ENCODE results near the gene TOM1L2.
A peak's percentile ranks its signal among the peaks of the same experiment; 100 is the strongest.

Gene TOM1L2

DNA sequence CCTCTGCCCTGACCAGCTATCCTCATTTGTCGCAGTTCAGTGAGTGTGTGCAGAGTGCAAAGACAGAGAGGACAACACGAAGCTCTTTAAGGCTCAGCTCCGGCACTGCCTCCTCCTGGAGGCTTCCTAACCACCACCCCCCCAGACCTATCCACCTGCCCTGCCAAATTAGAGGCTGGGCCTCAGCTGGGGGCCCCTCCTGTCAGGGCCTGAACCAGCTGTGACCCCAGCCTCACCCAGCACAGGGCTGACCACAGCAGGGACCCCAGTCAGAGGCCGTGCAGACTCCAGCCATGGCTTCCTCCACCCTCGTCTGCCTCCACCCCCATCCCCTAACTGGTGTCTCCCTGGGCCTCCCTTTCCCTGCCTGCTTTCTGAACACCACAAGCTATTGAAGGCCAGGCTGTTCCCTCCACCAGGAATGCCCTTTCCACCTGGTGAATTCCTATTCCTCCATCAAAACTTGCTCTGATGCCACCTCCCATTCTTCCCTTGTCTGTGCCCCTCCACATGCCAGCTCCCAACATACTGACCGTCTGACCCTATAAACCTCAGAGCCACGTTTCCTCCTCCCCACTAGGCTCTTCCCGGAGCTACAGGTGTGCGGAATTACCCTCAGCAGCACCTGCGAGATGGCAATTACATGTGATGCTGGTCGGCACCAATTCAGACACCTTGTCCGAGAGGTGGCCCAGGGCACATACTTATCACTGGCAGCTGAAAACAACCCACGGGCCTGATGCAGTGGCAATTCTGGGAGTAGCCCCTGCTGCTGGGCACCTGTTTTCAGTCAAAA is 144.2 kb downstream of the TOM1L2 start:
- DNase-seq, result no peak

DNA sequence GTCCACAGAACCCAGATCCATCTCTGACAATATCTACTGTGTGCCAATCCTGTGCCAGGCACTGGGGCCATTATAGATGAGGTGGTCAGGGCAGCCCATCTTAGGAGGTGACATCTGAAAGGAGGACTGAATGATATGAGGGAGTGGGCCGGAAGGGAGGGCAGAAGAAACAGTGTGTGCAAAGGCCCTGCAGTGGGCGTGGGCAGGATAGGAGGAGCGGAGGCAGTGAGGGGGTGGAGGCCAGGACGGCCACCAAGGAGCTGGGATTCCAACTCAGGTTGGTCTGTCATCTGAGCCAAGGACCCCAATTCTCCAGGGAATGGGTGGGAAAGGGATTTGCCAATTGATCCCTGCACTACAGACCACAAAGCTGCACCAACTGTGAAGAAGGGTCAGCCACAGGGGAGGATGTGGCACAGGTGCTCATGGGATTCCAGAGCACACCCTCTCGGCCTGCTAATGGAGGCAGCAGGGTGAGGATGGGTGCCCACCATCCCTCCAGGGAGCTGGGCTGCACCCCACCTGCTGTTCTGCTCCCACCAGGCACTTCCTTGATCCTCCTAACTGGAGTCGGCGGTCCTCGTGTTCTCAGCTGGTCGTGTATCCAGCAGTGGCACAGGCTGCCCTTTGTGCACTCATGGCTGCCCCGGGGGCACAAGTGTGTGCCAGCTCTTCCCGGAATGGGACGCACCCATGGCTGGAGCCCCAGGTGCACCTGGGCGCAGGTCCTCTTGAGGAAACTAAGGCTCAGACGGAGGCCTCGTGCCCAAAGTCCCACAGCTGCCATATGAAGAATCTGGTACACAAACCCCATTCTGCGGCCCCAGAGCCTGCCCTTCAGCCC is 145.0 kb downstream of the TOM1L2 start:
- DNase-seq, result no peak

DNA sequence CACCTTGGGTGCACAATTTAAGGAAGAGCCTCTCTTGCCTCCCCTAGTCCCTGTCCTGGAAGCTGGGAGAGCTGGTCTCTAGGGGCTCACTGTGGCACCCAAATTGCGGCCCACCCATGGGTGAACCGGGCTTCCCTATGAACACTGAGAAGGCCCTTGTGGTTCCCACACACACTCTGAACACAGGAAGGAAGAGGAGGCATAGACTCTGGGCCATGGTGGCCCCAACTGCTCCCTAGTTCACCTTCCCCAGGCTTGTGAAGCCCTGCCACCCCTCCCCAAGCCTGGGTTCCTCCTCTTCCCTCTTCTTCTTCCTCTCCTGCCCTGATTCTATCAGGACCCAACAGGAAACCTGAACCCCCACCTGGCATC is 145.9 kb downstream of the TOM1L2 start:
- DNase-seq, result no peak

DNA sequence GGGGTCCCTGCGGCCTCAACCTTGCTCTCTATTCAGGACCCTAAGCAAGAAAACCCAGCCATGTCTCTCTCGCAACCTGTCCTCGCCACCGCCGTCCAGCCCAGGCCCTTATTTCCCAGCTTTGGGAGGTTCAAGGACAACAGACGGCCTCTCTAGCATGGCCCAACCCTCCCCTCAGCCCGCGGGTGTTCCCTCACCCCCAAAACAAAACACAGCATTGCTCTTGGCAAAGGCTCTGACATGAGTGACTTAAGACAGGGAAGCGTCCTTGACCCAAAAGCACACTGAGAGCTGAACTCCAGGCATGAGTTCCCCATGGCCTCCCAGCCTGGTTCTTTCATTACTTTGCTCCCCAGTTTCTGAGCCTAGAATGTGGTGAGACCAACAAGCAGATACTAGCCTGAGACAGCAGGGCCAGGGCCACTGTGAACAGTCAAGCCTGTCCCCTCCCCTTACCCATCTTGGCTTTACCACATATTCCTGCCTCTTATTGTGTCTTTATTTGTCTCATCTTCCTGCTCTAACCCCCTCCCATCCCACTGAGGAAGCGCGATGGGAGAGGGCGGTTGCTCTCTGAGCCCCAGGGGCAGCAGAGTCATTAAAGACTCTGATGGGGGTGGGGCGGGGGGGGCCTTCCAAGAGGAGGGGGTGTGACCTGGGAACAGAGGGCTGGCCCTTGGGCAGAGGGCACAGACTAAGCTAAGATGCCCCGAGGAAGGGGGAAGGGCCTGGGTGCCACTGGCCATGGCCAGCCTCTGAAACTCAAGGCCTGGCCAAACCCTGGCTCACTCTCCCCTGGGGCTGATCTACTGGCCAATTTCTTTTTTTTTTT is 147.2 kb downstream of the TOM1L2 start:
- DNase-seq, result no peak

DNA sequence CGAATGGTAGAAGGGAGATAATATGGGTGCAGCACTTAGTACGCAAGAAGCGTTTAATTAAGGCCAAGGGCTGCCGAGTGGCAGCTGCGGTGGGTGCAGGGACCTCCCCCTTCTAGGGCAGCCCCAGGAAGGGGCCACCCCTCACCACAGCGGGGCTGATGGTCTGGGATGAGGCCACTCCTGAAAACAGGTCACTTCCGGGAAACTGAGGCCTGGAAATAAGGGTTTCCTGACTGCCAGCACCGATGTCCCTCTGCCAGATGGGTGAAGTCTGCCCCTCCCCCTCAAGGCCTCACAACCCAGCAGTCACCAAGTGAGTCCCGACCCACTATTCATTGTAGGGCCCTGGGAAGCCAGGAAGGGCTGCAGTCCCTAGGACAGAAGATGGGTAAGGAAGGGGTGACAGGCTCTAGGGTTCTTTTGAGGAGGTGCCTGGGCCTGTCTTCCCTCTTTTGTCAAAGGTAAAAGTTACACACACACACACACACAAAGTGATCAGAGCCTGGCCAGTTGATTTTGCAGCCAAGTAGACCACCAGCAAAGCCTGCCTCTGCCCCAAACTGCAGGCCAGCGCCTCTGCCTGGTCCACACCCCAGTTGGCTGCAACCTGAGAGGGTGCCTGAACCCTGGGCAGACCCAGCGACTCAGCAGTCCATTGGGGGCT is 147.9 kb downstream of the TOM1L2 start:
- DNase-seq, result peak; percentile 33

DNA sequence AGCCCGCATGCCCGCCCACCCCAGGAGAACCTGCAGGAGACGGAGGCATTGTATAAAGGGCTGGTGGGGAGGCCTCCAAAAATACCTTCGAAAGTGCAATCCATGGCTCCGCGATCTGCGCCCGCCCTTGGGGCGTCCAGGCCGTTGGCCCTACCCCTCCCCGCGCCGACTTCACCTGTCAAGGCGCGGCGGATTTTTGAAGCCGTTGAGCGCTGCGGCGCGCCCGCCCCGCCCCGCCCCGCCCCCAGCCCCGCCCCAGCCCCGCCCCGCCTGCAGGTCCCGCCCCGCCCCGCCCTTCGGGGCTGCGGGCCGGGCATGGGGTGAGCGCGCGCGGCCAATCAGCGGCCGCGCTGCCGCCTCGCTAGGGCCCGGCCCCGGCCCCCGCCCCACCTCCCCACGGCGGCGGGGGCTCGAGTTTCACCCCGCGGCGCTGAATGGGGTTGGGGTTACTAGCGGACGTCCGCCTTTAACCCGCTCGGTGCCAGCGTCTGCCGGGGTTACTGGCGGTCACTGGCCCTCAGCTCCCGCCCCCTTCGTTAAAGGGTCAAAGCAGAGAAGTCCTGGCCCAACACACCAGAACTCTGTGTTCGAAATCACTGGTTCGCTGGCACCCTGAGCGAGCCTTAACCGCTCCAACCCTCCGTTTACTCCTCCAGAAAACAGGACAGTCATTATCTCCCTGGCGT is 148.6 kb downstream of the TOM1L2 start:
- DNase-seq, result peak; percentile 56

DNA sequence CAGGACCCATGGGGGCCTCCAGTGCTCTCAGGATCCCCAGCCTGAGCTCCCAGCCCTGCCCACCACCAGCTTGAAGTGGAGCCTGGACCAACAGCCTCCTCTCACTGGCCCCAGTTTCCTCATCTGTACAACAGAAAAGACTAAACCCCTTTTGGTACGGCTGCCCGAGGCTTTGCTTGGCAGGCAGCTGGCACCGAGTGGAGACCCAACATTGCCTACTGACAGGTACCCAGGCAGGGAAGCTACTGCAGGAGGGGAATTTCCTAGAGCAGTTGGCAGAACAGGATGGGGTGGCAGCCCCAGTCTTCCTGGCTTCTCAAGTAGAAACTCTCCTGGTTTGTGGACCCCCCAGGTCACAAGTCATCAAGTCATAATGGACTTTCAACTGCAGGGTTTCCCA is 149.6 kb downstream of the TOM1L2 start:
- no peak for DNase-seq

DNA sequence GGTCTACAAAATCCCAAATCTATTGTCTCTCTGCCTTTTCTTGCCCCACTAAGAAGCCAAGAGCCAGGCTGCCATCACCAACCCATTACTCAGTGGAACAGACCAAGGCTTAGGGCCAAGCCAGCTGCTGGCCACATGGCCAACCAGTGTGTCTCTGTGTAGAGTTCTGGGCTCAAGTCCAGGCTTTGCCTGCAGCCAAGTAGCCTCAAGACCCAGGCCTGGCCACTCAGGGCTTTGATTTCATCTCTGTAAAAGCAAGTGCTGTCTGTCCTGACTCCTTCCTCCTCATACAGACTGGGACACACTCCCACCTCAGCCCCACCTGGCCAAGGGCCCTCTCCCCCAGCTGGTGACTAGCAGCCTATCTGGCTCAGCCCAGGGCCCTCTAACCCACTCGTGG is 150.0 kb downstream of the TOM1L2 start:
- DNase-seq, result no peak

DNA sequence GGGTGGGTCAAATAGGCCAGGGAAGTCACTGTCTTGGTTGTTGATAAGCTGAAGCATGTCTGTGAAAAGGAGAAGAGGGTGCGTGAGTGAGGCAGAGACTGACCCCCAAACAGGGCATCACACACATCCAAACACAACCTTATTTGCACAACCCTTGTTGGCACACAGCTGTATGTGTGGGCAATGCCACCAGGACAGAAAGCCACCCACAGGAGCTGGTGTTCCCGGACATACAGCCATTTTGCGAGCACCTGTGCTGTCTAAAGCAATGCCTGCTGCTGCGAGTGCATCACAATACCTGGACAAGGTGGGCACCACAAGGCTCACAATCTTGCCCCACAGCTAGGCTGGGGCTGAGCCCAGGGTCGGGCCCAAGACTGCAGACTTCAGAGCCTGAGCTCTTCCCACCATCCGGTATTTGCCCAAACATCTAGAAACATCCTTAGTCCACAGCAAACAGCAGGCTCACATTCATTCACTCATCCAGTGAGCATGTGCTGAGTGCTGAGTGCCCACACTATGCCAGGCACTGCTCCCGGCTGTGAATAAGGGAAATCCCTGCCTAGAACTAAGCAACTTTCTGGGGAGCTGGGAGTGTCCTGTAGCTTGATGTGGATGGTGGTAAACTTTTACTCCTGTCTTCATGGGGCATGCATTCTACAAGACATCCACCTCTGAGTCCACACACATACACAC is 151.6 kb downstream of the TOM1L2 start:
- DNase-seq, result no peak

DNA sequence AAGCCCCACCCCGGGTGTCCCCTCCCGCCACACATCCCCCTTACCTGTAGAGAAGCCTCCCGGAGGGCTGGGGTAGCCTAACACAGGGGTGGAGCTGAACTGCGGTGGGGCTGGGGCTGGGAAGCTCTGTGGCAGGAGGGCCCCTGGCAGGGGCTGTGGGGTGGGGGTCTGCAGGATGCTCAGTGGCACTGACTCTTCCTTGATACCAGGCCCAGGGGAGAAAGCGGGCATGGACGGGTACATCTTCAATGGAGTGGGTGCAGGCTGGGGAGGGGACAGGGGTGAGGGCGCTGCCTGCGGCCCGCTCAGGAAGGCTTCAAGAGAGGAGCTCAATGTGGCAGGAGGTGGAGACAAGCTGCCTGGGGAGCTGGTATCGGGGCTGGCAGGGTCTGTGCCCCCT is 152.2 kb downstream of the TOM1L2 start:
- no peak for DNase-seq

DNA sequence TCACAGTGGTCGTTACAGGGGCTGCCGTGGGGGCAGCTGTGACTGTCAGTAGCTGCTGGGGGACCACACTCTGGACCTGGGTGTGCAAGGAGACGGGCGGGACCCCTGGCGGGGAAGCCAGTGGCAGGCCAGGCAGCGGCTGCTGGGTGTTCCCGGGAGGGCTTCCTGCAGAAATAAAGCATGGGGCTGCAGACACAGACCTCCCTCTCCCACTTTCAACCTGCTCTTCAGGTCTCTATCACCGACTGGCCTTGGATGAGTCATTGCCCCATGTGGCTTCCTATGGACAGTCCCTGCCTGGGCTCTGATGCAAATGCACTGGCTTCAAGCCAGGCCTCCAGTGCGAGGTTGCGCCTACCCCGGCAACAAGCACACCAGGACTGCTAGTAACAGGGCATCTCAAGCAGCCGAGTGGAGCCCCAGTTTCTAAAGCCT is 152.6 kb downstream of the TOM1L2 start:
- no peak for DNase-seq

DNA sequence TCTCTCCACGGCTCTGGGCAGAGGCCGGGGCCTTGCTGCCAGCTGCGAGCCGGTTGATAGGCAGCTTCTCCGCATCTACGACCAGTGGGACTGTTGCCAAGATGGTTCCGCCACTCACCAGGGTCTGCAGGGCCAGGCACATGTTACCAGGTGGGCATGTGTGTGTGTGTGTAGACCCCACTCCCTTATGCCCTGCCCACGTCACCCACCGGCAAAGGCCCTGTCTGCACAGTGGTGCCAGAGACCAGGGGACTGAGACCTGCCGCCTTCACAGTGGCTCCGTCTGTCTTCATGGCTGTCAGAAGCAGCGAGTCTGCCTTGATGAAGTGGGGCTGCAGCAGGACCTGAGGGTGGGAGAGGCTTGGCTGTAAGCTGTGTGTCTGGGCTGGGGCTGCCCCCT is 153.1 kb downstream of the TOM1L2 start:
- DNase-seq, result no peak

DNA sequence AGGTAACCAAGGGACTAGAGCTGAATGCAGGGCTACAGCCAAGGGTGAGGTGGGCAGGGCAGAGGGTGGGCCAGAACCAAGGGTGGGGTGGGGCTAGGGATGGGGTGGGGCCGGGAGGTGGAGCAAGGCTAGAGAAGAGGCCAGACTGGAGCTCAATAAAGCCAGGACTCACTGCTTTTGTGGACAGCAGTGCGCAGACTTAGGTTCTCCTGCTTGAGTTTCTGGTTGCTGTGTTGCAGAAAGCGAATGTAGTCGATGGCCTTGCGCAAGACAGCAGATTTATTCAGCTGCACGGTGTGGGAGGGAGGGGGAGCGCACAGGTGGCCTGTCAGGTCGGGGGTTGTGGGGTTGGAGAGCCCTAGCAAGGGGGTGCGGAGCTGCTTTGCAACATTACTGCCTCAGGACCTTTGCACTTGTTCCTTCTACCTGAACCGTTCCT is 154.1 kb downstream of the TOM1L2 start:
- DNase-seq, result no peak

DNA sequence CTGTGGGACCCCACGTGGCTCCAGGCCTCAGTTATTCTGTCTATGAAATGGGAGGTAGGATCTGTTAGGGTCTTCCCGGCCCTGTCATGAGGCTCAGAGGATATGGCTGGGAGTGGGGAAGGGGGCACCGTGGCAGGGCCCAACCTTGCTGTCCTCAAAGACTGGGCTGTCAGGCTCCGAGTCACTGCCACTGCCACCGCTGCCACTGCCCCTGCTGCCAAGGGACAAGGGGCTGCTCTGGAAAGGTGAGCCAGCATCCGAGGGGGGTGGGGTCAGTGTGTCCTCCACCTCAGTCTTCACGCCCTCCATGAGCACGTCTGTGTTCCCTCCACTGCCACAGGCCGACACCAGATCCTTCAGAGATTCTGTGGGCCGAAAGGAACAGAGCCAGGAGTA is 154.7 kb downstream of the TOM1L2 start:
- DNase-seq, result no peak

DNA sequence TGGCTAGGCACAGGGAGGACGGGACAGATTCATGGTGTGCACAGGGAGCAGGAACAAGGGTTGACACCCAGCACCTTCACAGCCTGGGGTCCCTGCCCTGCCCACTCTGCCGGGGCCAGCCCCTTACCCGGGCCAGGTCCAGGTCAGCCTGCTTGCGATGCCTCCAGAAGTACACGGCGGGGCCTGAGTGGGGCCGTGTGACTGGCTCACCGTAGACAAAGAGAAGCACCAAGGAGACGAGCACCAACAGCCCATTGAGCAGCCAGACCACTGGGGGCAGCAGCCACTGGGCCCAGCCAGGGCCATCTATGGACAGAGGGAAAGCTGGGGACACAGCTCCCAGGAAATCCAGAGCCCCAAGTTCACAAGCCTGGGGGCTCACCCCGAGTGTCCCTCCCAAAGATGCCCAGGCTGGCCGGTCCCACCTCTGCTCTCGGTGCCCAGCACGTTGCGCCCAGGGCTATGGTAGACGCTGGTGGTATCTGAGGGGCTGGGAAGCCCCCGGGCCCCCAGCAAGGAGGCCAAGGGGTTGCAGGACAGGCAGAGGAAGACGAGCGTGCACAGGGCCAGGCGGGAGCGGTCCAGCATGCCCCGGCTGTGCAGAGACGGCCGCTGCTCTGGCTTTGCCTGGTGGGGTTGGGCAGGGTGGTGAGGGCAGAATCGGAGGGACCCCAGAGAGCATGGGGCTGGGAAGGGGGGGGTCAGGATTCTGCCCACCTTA is 155.2 kb downstream of the TOM1L2 start:
- DNase-seq, result no peak

DNA sequence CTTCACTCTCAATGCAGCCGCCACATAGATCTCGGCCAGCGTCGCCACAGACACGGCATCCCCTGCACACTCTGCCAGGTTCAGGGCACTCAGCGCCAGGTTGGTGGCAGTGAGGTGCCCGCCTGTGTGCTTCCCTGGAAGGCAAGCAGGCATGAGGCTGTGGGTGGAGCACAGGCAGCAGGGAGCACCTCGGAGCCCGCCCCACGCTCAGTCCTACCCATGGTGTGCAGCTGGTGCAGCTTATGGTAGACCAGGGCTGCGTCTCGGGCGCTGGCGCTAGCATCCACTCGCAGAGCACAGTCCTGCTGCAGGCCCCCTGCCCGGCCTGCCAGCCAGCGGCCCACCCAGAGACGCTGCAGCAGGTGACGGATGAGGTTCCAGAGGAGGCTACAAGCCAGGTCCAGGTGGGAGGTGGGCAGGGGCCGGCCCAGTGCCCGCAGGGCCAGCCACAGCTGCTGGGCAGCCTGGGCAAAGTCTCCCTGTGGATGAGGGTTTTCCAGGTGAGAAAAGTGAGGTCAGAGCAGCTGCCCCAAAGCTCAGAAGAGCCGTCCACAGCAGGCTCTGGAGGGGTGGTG is 155.9 kb downstream of the TOM1L2 start:
- no peak for DNase-seq

DNA sequence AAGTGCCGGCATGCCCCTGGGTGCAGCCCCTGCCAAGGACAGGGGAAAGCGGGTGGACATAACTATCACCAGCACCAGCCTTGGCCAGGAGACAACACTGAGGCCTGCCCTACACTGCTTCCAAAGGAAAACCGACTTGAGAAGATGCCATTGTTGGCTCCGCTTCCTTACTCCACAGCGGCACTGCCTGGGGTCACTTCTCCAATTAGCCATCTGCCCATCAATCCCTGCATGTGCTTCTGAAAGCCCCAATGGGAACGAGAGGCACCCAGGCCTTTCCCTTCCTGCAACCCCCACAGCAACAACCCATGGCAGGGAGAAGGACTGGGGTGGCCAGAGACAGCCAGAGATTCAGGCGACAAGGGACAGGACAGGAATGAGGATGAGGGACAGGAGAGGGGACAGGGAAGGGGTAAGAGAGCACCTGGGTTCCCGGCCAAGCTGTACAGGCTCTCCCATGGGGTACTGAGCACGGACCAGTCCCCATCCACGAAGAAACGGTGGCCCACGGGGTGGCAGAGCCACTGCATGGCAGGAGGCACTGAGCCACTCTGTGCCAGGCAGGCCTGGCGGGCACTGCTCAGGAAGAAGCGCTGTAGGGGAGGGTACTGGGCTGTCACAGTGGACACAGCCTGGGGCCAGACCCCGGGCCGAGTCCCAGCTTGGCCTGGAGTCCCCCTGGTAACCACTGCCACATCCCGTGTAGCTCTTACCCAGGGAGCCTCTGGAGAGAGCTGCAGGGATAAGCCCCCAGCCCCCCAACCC is 156.6 kb downstream of the TOM1L2 start:
- DNase-seq, result no peak

DNA sequence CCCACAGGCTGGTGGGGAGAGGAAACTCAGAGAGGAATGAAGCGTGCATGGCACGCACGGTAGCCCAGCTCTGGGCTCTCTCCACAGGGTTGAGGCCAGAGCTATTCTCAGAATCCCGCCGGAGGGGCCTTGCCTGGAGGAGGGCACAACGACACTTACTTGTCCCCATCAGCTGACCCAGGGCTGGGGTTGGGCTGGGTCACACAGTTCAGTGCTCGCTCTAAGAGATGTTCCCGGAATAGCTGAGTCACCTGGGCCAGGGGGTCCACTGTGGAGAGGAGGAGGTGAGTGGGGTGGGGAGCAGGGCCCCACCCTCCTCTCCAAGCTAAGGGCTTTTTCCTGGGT is 157.2 kb downstream of the TOM1L2 start:
- no peak for DNase-seq

DNA sequence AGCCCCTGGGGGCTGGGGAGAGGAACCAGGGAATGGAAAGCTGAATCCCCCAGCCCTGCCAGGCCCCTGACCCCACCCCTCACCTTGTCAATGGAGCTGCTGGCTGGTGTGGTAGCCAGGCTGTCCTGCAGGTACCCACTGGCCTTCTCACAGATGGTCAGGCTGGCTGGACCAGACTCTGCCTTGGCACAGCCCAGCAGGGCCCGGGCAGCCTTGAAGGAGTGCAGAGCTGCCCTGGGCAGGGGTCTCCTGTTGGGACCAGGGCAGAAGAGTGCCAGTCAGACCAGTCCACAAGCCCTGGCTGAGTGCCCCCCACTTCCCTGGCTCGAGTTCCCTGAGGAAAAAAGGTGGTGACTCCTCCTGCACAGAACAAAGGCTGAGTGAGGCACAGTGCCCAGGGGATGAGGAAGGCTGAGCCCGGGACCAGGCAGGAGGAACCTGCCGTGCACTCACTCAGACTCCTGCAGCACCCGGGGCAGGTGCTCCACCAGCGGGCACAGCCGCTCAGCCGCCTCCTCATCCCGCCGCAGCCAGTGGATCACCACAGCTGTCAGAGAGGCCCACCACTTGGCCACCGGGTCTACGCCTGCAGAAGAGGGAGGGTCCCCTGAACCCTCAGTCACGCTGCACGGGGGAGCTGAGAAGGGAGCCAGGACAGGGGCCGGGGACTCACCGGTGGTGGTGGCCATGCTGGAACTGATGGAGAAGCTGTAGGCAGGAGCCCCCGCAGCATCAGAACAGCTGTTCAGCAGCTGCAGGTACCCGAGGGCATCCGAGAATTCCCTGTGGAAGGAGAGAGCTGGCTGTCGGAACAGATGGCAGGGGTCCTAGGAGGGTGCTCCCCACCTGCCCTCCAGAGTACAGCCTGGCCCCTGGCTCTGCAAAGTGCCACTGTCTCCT is 157.8 kb downstream of the TOM1L2 start:
- no peak for DNase-seq
